Endothelial cell of umbilical vein (primary cell): ENCODE data around the gene MB21D2. TPM values are rescaled to one million over a fixed set of nuclear protein-coding genes. Genes with fewer than 3 reads are reported as not detected.

Source experiments
- BruUV-seq: library from RNA; stranded (reverse); fragments of 400-500 nt; replicated peaks from 2 replicates; lab custom pipeline; 2021; lab: Mats Ljungman, UMichigan
- CTCF ChIA-PET: fragments of 300-600, 350-600 bp; sonication (Branson Sonifier 250); formaldehyde crosslinking; loops from one replicate; lab custom pipeline; 2021; ENCODE audit warnings: antibody characterized with exemption, inconsistent platforms; lab: Charles Lee
- POLR2A ChIA-PET: fragments of 300-600, 350-600 bp; sonication (Branson Sonifier 250); formaldehyde crosslinking; loops from one replicate; lab custom pipeline; 2021; ENCODE audit warnings: antibody characterized with exemption, inconsistent platforms; lab: Charles Lee
- DNase-seq: peaks from one replicate; pipeline ENCODE4 v3.0.0-alpha.2; 2011; ENCODE audit warnings: low read depth, low spot score
- FAIRE-seq: peaks from 2 replicates; lab custom pipeline; 2011; peaks lifted over from hg19 to GRCh38; lab: Jason Lieb, UNC
- H2AFZ ChIP-seq: 2 replicates; pipeline ENCODE4 v1.6.0; 2012; ENCODE audit warnings: low read depth, low read length, control low read depth, inconsistent platforms
- H3K27ac ChIP-seq: 2 replicates; pipeline ENCODE4 v1.5.1; 2011; ENCODE audit warnings: low read depth, mild to moderate bottlenecking, control low read depth, low read length, moderate library complexity; ENCODE audit not compliant: insufficient read depth
- H3K27me3 ChIP-seq, 2 experiments: 2 replicates each; pipeline versions ENCODE4 v1.6.0 to v1.6.1; 2011; ENCODE audit warnings: low read length in 2 of 2, mixed read lengths in 1 of 2; ENCODE audit not compliant: control insufficient read depth in 2 of 2, insufficient read depth in 2 of 2
- H3K36me3 ChIP-seq, 2 experiments: 2 replicates in 1 of 2; 3 replicates in 1 of 2; pipeline ENCODE4 v1.5.1; 2011; ENCODE audit warnings: low read length in 2 of 2, mild to moderate bottlenecking in 1 of 2, moderate library complexity in 1 of 2; ENCODE audit not compliant: control insufficient read depth in 2 of 2, insufficient read depth in 2 of 2; ENCODE audit errors: extremely low read depth in 1 of 2
- H3K4me1 ChIP-seq: 3 replicates; pipeline ENCODE4 v1.5.1; 2011; ENCODE audit warnings: mild to moderate bottlenecking, low read length; ENCODE audit not compliant: control insufficient read depth, insufficient read depth; ENCODE audit errors: extremely low read depth
- H3K4me2 ChIP-seq: 2 replicates; pipeline ENCODE4 v1.6.1; 2011; ENCODE audit warnings: low read length, control low read depth, mixed read lengths; ENCODE audit not compliant: insufficient read depth
- H3K4me3 ChIP-seq, 3 experiments: fragments of 200-600 bp in 1 of 3; sonication (generic), shearing (Covaris generic) in 1 of 3; replicated peaks in 1 of 3; 2 replicates each; pipeline ENCODE4 v1.5.1; 2011 to 2016; ENCODE audit warnings: control low read depth in 3 of 3, low read length in 3 of 3, mild to moderate bottlenecking in 2 of 3, inconsistent platforms in 1 of 3, low read depth in 1 of 3, moderate library complexity in 1 of 3; ENCODE audit not compliant: insufficient read depth in 1 of 3
- H3K79me2 ChIP-seq: 2 replicates; pipeline ENCODE4 v1.6.0; 2012; ENCODE audit warnings: low read length, inconsistent platforms; ENCODE audit not compliant: control insufficient read depth, insufficient read depth
- H3K9ac ChIP-seq: replicated peaks from 2 replicates; pipeline ENCODE3; 2011; ENCODE audit warnings: low read length, control low read depth; ENCODE audit not compliant: insufficient read depth; ENCODE audit errors: extremely low read depth
- H3K9me1 ChIP-seq: replicated peaks from 3 replicates; pipeline ENCODE4 v1.6.0; 2011; ENCODE audit warnings: mild to moderate bottlenecking, low read length; ENCODE audit not compliant: control insufficient read depth, insufficient read depth; ENCODE audit errors: extremely low read depth
- H3K9me3 ChIP-seq: replicated peaks from 2 replicates; pipeline ENCODE4 v1.5.1; 2012; ENCODE audit warnings: low read length, inconsistent platforms; ENCODE audit not compliant: control insufficient read depth, insufficient read depth
- H4K20me1 ChIP-seq: replicated peaks from 2 replicates; pipeline ENCODE3; 2011; ENCODE audit warnings: mild to moderate bottlenecking, low read length; ENCODE audit not compliant: control insufficient read depth, insufficient read depth; ENCODE audit errors: extremely low read depth
- FOS ChIP-seq: IDR thresholded peaks from 2 replicates; pipeline ENCODE4 v1.6.1; 2011; ENCODE audit warnings: mild to moderate bottlenecking, low read length, moderate library complexity, borderline replicate concordance; ENCODE audit not compliant: insufficient read depth
- JUN ChIP-seq: IDR thresholded peaks from 2 replicates; pipeline ENCODE4 v1.6.1; 2011; ENCODE audit warnings: borderline replicate concordance, low read depth; ENCODE audit not compliant: insufficient read length, insufficient read depth
- MYC ChIP-seq: IDR thresholded peaks from one replicate; pipeline ENCODE4 v1.6.1; 2011; ENCODE audit warnings: mild to moderate bottlenecking, low read depth, low read length
- POLR2A ChIP-seq: IDR thresholded peaks from 2 replicates; pipeline ENCODE4 v1.6.1; 2012; ENCODE audit warnings: low read depth, mild to moderate bottlenecking, control low read depth, low read length
- dilution Hi-C: fragments of 300-500 bp; cut with MboI; formaldehyde crosslinking; loops from one replicate; pipeline ENCODE4 v1.15.0; 2019; ENCODE audit warnings: low sequenced_read_pairs; ENCODE audit not compliant: extremely low pct_ligation_motif_present
- intact Hi-C: fragments of 100-400 bp; cut with micrococcal nuclease; formaldehyde crosslinking; loops from one replicate; pipeline ENCODE4 v1.10.0; 2022
- polyA plus RNA-seq, 4 experiments: library from polyadenylated mRNA; depleted of rRNA in 3 of 4; stranded (reverse) in 3 of 4; unstranded in 1 of 4; fragments of >200 nt; gene quantifications; 2 replicates each; pipeline versions ENCODE4 v1.2.1 to v1.2.3, GENCODE V29; 2011 to 2012; ENCODE audit warnings: missing spikeins in 1 of 4
- total RNA-seq: library from RNA; stranded (reverse); gene quantifications from 2 replicates; pipeline ENCODE4 v1.2.3, GENCODE V29; 2021
- TF ChIP-seq, protein P1 (sequence below), 2 donors: IDR thresholded peaks; 1 replicate in 1 of 2; 2 replicates in 1 of 2; pipeline ENCODE4 v1.5.1; 2011; ENCODE audit warnings: low read length in 2 of 2, mild to moderate bottlenecking in 2 of 2, moderate library complexity in 2 of 2, control low read depth in 1 of 2, inconsistent platforms in 1 of 2, low read depth in 1 of 2; ENCODE audit not compliant: insufficient read depth in 1 of 2; ENCODE audit errors: extremely low read depth in 1 of 2
- TF ChIP-seq, protein P2 (sequence below): IDR thresholded peaks from 2 replicates; pipeline ENCODE4 v1.6.1; 2011; ENCODE audit not compliant: insufficient read depth, insufficient read length

MB21D2 gene
- total and polyA plus RNA-seq, 2 donors (not counting 3 experiments of a cell fraction or from before 2014, with no cell fraction given) = 6.7 to 7.4 TPM

DNA sequence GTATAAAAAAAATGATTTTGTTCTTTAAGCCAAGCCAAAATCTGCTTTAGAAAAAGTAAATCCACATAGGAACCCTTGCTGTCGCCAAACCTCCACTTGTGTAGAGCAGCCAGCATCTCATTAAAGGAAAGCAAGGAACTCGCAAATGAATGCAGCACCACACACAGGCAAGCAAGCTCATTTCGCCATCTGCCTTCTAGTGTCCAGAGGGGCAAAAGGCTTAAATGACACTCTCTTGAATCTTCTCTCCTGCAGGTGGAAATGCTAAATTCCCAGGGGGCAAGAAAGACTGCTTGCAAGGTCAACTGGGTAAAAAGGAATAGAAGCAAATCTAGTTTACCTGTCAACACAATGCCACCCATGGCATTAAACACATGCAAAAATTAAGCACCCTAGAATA, 2.4 kb downstream of the MB21D2 start:
- H3K4me3 ChIP-seq = no peak overlapping the region
- H3K9me3 ChIP-seq = no peaks in the 10 kb centered on the region
- H3K27ac ChIP-seq = no peak overlapping the region
- no peaks in the 10 kb centered on the region for H3K36me3 ChIP-seq
- no peaks in the 10 kb centered on the region for H3K9me1 ChIP-seq
- DNase-seq (peak; percentile 32), FAIRE-seq (peak; percentile 66)
- H3K4me2 ChIP-seq = peak overlapping the region; percentile 75
- no TSS peak for BruUV-seq
- dilution Hi-C loops = no loop called here
- H3K79me2 ChIP-seq = peaks cover 16% of the 10 kb centered on the region
- H3K4me1 ChIP-seq = peaks cover 9% of the 10 kb centered on the region
- H4K20me1 ChIP-seq = no peaks in the 10 kb centered on the region
- POLR2A ChIA-PET = interaction anchor here (0.6 kb wide), 1 partner anchor 18 kb away, joined by 3 read pairs; no protein-coding TSS in a partner anchor
- TF ChIP-seq JUN (no peak), MYC (no peak), POLR2A (no peak), FOS (no peak)
- TF ChIP-seq, protein P1, sequence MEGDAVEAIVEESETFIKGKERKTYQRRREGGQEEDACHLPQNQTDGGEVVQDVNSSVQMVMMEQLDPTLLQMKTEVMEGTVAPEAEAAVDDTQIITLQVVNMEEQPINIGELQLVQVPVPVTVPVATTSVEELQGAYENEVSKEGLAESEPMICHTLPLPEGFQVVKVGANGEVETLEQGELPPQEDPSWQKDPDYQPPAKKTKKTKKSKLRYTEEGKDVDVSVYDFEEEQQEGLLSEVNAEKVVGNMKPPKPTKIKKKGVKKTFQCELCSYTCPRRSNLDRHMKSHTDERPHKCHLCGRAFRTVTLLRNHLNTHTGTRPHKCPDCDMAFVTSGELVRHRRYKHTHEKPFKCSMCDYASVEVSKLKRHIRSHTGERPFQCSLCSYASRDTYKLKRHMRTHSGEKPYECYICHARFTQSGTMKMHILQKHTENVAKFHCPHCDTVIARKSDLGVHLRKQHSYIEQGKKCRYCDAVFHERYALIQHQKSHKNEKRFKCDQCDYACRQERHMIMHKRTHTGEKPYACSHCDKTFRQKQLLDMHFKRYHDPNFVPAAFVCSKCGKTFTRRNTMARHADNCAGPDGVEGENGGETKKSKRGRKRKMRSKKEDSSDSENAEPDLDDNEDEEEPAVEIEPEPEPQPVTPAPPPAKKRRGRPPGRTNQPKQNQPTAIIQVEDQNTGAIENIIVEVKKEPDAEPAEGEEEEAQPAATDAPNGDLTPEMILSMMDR (IDR thresholded peaks at IDR 0.05; ENCODE audit: extremely low read depth in 1 of 2, insufficient read depth in 1 of 2, low read depth in 1 of 2, low read length in 2 of 2) = peak in 1 of 2 donors; percentile 22
- TF ChIP-seq, protein P2, sequence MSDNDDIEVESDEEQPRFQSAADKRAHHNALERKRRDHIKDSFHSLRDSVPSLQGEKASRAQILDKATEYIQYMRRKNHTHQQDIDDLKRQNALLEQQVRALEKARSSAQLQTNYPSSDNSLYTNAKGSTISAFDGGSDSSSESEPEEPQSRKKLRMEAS = no peak
- CTCF ChIA-PET = interaction anchor here (0.9 to 4.5 kb wide), 23 partner anchors 8 to 657 kb away, joined by 3 to 76 read pairs (median 4); no protein-coding TSS in a partner anchor
- intact Hi-C loops = loop anchor here (5.0 kb wide), 2 partner anchors 38 to 343 kb away; no protein-coding TSS in a partner anchor
- H3K9ac ChIP-seq = no peak overlapping the region
- H3K27me3 ChIP-seq = no peaks in the 10 kb centered on the region
- H2AFZ ChIP-seq = no peak overlapping the region
